Measurements from ENCODE around the gene ACOT11.

ACOT11 gene

DNA sequence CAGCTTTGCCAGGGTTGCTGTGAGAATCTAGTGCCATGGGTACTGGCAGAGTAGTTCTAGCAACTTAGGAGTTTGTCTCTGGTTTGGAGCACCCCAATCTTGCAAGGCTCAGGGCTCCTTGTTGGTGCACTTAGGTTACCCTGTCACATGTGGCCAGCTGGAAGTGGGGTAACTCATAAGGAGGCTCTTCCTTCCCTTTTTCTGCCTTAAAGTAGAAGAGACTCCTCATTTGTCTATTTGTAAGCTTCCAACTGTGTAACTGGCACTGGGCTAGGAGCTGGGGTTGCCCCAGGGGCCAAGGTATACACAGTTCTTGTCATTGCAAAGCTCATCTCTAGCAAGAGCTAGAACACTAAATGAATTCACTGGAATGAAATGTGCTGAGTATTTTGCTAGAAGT lies 104.1 kb downstream of the ACOT11 start:
- DNase-seq: no peak

DNA sequence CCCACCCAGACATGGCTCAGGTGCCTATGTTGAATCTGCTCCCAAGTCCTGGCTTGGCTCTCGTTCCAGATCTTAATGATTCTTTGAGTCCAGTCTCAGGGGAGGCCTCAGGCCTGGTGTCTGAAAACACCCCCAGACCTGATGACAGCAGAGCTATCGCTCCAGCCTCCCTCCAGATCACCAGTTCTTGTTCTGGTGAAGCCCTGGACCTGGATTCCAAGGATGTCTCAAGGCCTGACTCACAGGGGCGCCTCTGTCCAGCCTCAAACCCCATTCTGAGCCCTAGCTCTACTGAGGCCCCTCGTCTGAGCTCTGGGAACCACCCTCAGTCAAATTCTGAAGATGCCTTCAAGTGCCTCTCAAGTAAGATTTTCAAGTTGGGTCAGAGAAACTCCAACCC lies 105.0 kb downstream of the ACOT11 start:
- DNase-seq: no peak

DNA sequence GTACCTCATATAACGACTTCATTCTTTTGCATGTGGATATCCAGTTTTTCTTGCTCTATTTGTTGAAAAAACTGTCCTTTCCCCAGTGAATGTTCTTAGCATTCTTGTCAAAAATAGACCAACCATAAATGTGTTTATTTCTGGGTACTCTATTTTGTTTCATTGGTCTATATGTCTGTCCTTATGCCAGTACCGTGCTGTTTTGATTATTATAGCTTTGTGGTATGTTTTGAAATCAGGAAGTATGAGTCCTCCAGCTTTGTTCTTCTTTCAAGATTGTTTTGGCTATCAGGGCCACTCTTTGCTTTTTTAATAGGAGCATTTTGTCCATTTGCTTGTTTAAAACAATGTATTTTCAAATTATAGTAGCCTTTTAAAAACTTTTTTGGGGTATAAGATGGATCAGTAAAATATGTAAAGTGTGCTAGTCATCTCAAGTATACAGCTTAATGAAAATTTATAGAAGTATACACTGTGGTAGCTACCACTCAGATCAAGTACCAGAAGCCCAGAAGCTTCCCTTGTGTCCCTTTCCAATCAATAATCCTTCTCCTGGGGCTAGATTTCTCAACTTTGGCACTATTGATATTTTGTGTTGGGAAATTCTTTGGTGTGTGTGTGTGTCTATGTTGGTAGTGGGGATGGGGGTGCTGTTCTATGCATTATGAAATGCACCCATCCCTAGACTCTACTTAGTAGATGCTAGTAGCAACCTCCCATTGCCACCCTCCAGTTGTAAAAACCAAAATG lies 110.3 kb downstream of the ACOT11 start:
- DNase-seq: no peak
